Measurements from ENCODE around the gene IFI27L2.

The IFI27L2 gene

DNA sequence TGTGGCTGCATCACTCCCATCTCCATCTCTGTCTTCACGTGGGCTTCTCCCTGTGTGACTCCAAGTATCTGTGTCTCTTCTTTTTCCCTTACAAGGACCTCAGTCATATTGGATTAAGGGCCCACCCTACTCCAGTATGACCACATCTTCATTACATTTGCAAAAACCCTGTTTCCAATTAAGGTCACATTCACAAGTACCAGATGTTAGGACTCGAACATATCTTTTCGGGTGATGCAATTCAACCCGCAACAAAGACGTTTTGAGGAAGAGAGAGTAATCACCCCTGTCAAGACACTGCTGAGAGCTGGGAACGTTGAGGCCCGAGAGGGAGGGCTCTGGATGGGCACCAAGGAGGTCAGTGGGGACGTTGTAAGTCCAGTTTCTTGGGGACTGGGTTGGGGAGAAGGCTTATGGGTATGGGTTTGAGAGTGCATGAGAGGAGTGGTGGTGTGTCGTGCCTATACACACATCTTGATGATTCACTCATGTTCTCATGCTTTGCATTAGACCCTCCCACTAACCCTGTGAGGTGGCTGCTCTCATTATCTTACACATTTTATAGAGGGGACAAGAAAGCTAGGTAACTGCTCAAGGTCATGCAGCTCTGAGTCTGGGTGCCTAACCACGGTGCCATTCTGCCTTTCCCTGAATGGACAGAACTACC, 30.9 kb downstream of the IFI27L2 start:
- DNase-seq, result no peak

DNA sequence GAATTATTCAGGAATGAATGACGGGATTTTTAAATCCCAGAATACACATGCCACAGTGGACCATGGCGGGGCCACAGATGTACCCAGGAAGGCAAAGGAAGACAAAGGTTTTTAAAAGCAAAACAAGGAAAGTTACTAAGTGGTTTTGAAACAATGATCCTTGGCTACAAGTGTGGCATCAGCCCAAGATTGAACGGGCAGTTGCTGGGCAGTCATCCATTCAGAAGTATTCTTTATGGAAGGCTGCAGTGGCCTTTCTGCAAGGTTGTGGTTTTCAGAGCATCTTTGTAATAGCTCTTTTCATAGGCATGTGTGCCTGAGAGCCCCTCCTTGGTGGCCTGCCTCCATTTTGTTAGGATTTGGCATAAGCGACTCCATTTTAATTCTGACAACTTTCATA, 32.3 kb downstream of the IFI27L2 start:
- DNase-seq, result no peak

DNA sequence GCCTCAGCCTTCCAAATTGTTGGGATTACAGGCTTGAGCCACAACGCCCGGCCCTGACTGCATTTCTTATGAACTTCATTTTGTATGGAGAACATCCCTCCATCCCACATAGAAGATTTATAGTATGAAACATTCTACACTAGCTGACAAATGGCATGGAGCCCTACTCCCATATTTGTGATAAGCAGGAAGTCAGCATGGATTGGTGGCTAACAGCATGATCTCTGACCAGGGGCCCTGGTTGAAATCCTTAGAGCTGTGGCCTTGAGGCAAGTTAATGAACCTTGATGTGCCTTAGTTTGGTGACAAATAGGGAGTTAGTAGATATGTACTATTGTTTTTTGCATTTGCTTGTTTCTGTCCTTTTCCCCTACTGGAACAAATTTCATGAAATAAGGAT, 36.0 kb downstream of the IFI27L2 start:
- DNase-seq, result no peak

DNA sequence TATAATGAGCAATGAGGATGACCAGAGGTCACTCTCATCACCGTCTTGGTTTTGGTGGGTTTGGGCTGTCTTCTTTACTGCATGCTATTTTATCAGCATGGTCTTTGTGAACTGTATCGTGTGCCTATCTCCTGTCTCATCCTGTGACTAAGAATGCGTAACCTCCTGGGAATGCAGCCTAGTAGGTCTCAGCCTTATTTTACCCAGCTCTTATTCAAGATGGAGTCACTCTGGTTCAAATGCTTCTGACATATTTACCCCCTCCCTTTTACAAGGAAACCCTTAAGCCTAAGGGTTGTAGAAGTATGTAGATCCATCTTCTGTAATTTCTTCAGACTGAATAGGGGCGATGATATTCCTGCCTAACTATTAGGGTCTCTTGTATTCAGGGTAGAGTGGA, 39.9 kb downstream of the IFI27L2 start:
- DNase-seq, result no peak

DNA sequence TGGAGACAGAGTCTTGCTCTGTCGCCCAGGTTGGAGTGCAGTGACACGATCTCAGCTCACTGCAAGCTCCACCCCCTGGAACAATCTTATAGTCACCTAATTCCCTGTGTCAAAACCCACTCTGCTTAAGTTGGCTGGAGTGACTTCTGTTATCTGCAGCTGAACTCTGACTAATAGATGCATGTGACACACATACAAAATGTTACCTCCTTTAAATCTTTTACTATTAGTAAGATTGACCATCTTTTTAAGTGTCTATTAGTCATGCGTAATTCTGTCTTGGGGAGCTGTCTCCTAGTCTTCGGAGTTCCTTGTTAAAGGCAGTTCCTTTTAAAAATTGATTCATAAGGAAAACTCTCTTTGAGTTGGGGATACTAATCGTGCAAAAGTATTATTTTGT, 40.9 kb downstream of the IFI27L2 start:
- no peak for DNase-seq

DNA sequence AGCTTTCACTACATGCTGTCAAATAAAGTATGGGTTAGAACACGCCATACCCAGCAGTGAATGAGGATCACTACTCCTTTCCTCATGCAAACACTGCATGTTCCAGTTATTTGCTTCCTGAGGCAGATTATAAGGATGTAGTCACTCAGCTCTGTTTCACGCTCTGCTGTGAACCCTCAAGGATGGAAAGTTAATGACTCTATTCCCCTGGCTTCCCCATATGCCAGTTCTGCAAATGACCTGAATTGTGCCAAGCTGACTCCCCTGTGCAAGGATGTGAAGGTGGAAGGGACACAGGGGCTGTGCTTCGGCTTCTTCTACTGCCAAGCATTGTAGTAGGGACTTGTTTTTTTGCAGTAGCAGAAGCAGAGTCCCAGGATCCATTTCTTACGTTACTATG, 41.5 kb downstream of the IFI27L2 start:
- no peak for DNase-seq

DNA sequence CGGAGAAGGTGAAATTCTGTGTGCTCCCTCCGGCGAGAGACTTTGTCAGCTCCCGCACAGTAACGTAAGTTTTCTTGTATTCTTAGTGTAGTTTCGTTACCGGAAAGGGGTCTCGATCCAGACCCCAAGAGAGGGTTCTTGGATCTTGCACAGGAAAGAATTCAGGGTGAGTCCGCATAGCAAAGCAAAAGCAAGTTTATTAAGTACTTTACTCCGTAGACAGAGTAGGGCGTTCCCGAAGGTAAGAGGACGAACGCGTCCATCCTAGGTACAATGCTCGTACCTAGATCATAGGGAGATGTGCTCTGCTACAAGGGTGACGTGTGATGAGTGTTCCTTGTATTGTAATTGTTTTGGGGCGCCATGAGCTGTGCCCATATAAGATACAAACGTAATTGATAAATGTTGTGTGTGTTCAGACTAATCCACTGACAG, 48.0 kb downstream of the IFI27L2 start:
- no peak for DNase-seq

DNA sequence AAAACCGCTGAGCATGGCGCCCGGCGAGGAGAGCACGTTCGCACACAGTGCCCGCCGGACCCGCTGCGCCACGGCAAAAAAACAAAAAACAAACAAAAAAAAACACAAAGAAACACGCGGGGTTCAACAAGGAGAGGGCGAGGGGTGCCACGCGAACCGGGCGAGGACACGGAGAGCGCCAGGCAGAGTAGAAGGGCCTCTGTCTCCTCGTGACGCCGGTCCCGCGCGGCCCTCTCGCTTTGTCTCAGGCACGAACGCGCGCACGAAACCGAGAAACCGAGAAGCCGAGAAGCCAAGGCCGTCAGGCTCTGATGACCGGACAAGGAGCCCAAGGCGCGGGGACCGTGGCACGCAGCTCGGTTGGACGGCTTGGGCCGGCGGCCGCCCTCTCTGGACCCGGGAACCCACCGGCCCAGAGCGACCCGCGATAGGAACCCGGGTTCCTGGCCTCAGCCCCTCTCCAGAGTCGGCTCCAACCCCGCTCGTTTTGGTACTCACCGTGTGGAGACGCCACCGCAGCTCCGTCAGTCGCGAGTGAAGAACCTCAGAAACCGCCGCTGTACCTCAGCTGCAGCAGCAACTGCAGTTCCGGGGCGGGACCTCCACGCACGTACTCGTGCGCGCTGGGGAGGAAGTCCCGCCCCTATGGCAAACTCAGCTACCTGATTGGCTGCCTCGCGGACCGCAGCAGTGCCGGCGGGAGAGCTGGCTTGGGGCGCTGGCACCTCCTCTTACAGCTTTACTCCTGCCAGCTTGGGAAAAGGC, 48.6 kb downstream of the IFI27L2 start, which contains the start of the genes DDX24 and IFI27L1:
Gene DDX24, minus strand, starts transcription at position 582 of the 765 bp plus-strand sequence. CDS start 1,460 bp downstream, outside the sequence.
Gene IFI27L1, plus strand, starts transcription at position 690 of the 765 bp plus-strand sequence. CDS start 15,628 bp downstream, outside the sequence.
- peak; percentile 96 for DNase-seq

DNA sequence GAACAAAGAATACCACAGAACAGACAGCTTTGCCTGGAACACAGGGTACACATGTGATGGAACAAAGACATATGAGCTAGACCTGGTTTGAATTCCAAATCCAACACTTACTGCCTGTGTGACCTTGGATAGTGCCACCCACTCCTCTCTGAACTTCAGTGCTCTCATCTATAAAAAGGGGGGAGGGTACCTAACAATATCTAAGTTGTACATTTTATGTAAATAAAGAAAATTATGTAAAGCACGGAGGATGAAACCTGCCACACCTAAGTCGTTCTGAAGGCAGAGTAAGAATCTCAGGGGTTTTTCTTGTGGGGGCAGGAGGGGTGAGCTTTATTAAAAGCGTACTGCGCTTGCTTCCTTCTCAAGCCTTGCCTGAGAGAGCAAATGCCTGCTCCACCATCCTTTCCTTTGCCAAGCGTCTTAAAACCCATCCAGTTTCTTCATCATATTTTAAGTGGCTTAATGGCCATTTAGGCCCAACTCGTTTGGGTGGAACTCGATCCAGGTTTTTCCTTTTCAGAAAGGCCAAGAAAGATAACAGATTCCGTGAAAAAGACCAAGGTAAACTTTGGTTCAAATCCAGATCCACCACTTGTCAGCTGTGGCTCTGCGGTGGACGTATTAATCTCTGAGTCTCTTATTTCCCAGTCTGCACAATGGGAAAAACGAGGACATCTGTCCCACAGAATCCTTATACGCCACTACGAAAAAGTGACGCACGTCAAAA, 49.3 kb downstream of the IFI27L2 start:
- no peak for DNase-seq

DNA sequence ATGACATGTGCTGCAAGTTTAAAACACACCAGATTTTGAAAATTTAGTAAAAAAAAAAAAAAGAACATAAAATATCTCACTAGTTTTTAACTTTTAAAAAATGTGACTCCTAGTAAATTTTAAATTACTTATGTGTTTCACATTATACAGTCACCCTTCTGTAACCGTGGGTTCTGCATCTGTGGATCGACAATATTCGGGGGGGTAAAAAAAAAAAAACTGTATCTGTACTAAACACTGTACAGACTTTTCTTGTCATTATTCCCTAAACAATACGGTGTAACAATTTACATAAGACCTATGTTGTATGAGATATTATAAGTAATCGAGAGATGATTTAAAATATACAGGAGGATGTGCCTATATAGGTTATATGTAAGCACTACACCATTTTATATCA, 51.6 kb downstream of the IFI27L2 start:
- DNase-seq, result no peak
